DOHH2 (cell line): Measurements from ENCODE around the gene SLC12A4.
"Not testable (repeated sequence)": the region's sequence is repeated elsewhere in the genome, so short reads cannot be mapped to it uniquely, and the experiment has no call there.

Experiments used
- EZH2phosphoT487 ChIP-seq: fragments of 200-600 bp; sonication (generic); IDR thresholded peaks from 2 replicates; pipeline ENCODE4 v1.6.1; 2017; ENCODE audit warnings: borderline replicate concordance, mild to moderate bottlenecking, antibody characterized with exemption, low read length, moderate library complexity, mixed read lengths
- TF ChIP-seq, protein P1 (sequence below): fragments of 200-600 bp; sonication (generic); IDR thresholded peaks from one replicate; pipeline ENCODE4 v1.5.1; 2014; ENCODE audit warnings: antibody characterized with exemption, mild to moderate bottlenecking, low read depth, low read length; ENCODE audit not compliant: poor library complexity, severe bottlenecking

DNA sequence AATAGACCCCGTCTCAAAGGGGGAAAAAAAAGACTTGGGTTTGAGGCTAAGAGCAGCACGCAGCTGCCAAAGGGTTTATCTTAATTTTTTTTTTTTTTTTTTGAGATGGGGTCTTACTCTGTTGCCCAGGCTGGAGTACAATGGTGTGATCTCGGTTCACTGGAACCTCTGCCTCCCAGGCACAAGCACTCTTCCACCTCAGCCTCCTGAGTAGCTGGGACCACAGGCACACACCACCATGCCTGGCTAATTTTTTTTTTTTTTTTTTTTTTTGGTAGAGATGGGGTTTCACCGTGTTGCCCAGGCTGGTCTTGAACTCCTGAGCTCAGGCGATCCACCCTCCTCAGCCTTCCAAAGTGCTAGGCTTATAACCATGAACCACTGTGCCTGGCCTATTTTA lies 30.7 kb downstream of the SLC12A4 start:
- TF ChIP-seq, protein P1, sequence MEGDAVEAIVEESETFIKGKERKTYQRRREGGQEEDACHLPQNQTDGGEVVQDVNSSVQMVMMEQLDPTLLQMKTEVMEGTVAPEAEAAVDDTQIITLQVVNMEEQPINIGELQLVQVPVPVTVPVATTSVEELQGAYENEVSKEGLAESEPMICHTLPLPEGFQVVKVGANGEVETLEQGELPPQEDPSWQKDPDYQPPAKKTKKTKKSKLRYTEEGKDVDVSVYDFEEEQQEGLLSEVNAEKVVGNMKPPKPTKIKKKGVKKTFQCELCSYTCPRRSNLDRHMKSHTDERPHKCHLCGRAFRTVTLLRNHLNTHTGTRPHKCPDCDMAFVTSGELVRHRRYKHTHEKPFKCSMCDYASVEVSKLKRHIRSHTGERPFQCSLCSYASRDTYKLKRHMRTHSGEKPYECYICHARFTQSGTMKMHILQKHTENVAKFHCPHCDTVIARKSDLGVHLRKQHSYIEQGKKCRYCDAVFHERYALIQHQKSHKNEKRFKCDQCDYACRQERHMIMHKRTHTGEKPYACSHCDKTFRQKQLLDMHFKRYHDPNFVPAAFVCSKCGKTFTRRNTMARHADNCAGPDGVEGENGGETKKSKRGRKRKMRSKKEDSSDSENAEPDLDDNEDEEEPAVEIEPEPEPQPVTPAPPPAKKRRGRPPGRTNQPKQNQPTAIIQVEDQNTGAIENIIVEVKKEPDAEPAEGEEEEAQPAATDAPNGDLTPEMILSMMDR, result not testable (repeated sequence)
- TF ChIP-seq EZH2phosphoT487, result not testable (repeated sequence)
